HG02852 (cell line): Measurements from ENCODE around the gene SCN7A.
"Not testable (repeated sequence)": the region's sequence is repeated elsewhere in the genome, so short reads cannot be mapped to it uniquely, and the experiment has no call there.

Experiments used
- ATAC-seq: cut with Tn5 transposase; IDR thresholded peaks from one replicate; pipeline ENCODE4 v1.9.1; 2021; ENCODE audit warnings: mild to moderate bottlenecking, moderate library complexity; ENCODE audit not compliant: unreplicated experiment

The SCN7A gene

DNA sequence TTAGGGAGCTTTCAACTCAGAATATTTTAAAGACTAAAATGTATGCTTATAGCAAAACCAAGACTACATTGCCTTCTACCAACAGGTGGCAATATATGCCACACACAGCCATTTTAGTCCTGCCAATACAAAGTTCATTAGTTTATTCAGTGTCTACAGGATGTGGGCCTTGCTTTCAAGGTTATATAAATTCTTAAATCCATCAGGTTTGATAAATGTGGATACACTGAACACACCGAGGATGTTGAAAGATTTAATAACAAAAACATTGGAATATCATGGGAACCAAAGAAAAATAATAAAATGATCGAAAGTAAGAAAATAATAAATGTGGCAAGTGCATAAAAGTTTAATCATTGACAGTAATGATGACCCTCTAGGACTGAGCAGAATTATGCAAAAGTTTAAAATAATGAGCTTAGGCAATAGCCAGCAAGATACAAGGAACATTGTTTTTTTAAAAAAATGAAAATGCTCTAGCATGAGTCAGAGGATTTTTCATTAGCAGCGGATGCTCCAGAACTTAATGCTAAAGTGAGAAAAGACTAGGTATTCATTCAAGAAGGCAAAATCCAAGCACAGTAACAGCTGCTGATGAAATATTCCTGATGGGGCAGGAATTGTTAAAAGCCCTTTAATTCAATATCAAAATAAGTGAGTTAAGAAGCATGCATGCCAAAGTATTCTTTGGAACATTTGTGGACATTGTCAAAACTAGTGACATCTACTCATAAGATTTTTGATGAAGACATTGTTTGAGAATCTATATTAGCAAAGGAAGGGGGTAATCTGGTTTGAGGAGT is 132.5 kb downstream of the SCN7A start:
- no peak for ATAC-seq

DNA sequence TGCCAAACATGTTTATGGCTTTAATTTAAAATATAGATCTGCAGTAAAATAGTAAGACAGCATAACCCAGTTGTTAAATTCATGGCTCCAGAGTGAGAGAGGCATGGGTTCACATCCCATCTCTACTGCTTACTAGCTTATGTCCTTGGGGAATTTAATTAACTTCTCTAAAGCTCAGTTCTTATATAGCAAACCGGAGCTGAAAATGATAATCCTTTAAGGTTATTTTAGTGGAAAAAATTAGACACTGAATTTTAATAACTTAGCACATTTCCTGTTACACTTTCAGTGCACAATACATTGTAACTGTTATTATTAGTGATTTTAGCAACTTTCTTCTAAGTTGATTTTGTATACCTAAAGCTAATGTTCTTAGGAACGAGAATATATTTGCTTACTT is 133.1 kb downstream of the SCN7A start:
- no peak for ATAC-seq

DNA sequence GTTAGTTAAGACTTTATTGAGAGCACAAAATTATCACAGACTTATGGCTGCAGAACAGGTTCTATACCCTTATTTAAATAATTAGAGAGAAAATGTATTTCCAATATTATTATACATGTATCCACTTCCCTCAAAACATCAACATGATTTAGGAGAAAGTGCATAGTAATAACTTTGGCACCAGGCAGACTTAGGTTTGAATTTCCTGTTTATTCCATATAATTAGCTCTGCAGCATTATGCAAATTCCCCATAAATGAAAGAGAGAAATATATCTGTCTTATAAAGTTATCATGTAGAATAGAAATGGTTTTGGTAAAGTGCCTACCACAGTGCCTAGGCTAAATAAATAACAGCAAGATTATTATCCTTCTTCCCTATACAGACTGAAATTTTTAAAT is 133.6 kb downstream of the SCN7A start:
- no peak for ATAC-seq

DNA sequence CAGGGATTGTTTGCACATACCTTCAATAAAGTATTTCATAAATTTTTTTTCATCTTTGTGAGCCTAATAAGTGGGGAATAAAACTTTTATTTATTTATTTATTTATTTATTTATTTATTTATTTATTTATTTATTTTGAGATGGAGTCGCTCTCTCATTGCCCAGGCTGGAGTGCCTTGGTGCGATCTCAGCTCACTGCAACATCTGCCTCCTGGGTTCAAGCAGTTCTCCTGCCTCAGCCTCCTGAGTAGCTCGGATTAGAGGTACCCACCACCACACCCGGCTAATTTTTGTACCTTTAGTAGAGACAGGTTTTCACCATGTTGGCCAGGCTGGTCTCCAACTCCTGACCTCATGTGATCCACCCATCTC is 136.1 kb downstream of the SCN7A start:
- not testable (repeated sequence) for ATAC-seq

DNA sequence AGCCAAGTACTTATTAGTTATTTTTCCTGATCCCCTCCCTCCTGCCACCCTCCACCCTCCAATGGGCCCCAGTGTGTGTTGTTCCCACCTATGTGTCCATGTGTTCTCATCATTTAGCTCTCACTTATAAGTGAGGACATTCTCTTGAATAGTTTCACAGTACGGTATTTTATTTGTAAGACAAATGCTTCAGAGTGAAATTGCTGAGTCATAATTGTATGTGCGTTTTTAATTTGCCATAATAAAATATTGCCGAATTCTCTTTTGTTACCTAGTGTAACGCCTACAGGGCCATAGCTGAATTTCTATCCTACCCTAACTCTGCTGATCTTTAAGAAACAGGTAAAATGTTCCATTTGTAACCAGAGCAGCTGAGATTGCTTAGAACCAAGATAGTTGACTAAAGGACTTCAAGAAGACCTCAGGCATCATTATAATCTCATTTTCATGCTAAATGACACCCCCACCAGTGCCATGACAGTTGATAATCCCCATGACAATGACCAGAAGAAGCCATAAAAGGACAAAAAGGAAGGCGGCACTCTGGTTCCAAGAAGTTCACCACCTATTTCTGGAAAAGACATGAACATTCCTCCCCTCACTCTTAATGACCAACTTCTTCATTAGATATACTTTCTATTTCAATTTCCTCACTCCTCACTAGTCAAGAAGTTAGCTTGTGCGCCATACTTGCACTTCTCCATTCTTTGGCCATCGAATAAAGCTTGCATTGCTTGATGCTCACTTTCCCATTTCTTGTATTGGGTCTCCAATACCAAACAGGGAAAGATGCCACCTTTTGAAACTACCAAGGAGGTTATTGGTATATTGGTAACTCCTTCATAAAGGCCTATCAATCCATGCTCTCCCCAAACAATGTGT is 136.7 kb downstream of the SCN7A start:
- ATAC-seq = no peak
